IMR-90 (cell line): ENCODE measurements around the gene UMOD. TPM values are rescaled to one million over a fixed set of nuclear protein-coding genes. Genes with fewer than 3 reads are reported as not detected.

ENCODE experiments used
- ATAC-seq: fragments of 200-7000 bp; cut with Tn5 transposase; 2 replicates; pipeline ENCODE4 v1.9.1; 2020; ENCODE audit warnings: low read depth, mild to moderate bottlenecking, moderate library complexity
- BruUV-seq: library from RNA; stranded (reverse); fragments of 400-500 nt; replicated peaks from 2 replicates; lab custom pipeline; 2021; lab: Mats Ljungman, UMichigan
- CTCF ChIA-PET: fragments of 300-600 bp; formaldehyde crosslinking; extraction: SDS; loops from one replicate; lab custom pipeline; 2021; ENCODE audit warnings: antibody characterized with exemption; lab: Yijun Ruan, JAX
- POLR2A ChIA-PET: fragments of 300-600 bp; sonication (Branson Sonifier 250); formaldehyde crosslinking; loops from one replicate; lab custom pipeline; 2022; ENCODE audit warnings: antibody characterized with exemption; ENCODE audit not compliant: unreplicated experiment; lab: Charles Lee
- DNase-seq: peaks from one replicate; pipeline ENCODE4 v3.0.0; 2013
- H2AFZ ChIP-seq: replicated peaks from 2 replicates; pipeline ENCODE3; 2013; ENCODE audit warnings: low read length, mild to moderate bottlenecking; ENCODE audit not compliant: poor library complexity
- H2AK5ac ChIP-seq: 2 replicates; pipeline ENCODE4 v1.6.1; 2013; ENCODE audit warnings: low read depth, low read length, inconsistent platforms
- H2AK9ac ChIP-seq: replicated peaks from 2 replicates; pipeline ENCODE3; 2013; ENCODE audit warnings: mild to moderate bottlenecking, low read depth, low read length, moderate library complexity; ENCODE audit not compliant: poor library complexity
- H2BK120ac ChIP-seq: 2 replicates; pipeline ENCODE4 v1.6.1; 2013; ENCODE audit warnings: low read depth, low read length, inconsistent platforms
- H2BK15ac ChIP-seq: 3 replicates; pipeline ENCODE4 v1.6.1; 2013; ENCODE audit warnings: low read depth, low read length, inconsistent platforms
- H2BK20ac ChIP-seq: 2 replicates; pipeline ENCODE4 v1.6.1; 2013; ENCODE audit warnings: low read depth, mild to moderate bottlenecking, inconsistent platforms, low read length, moderate library complexity
- H2BK5ac ChIP-seq: 2 replicates; pipeline ENCODE4 v1.6.1; 2013; ENCODE audit warnings: mild to moderate bottlenecking, low read depth, low read length, inconsistent platforms; ENCODE audit not compliant: poor library complexity, severe bottlenecking
- H3K14ac ChIP-seq: replicated peaks from 2 replicates; pipeline ENCODE4 v1.6.1; 2013; ENCODE audit warnings: low read depth, low read length, inconsistent platforms
- H3K18ac ChIP-seq: 2 replicates; pipeline ENCODE4 v1.6.1; 2013; ENCODE audit warnings: low read depth, low read length, control low read depth
- H3K23ac ChIP-seq: 2 replicates; pipeline ENCODE4 v1.6.1; 2013; ENCODE audit warnings: low read depth, low read length, inconsistent platforms
- H3K27ac ChIP-seq: 2 replicates; pipeline ENCODE4 v1.5.1; 2013; ENCODE audit warnings: mild to moderate bottlenecking, control low read depth, low read length; ENCODE audit not compliant: insufficient read depth
- H3K27me3 ChIP-seq: 2 replicates; pipeline ENCODE4 v1.6.1; 2013; ENCODE audit warnings: low read length; ENCODE audit not compliant: control insufficient read depth, insufficient read depth
- H3K36me3 ChIP-seq: 2 replicates; pipeline ENCODE4 v1.6.1; 2013; ENCODE audit warnings: low read length, mixed read lengths; ENCODE audit not compliant: control insufficient read depth, insufficient read depth
- H3K4ac ChIP-seq: 2 replicates; pipeline ENCODE4 v1.6.1; 2013; ENCODE audit warnings: low read depth, low read length, inconsistent platforms
- H3K4me1 ChIP-seq: 2 replicates; pipeline ENCODE4 v1.6.1; 2013; ENCODE audit warnings: low read length, mixed read lengths; ENCODE audit not compliant: control insufficient read depth, insufficient read depth
- H3K4me2 ChIP-seq: 2 replicates; pipeline ENCODE4 v1.6.1; 2013; ENCODE audit warnings: low read depth, mild to moderate bottlenecking, control low read depth, low read length, moderate library complexity
- H3K4me3 ChIP-seq: 2 replicates; pipeline ENCODE4 v1.5.1; 2013; ENCODE audit warnings: low read depth, mild to moderate bottlenecking, control low read depth, low read length, moderate library complexity; ENCODE audit not compliant: insufficient read depth
- H3K56ac ChIP-seq: 2 replicates; pipeline ENCODE4 v1.6.1; 2013; ENCODE audit warnings: low read length, inconsistent platforms; ENCODE audit not compliant: insufficient read depth; ENCODE audit errors: extremely low read depth
- H3K79me1 ChIP-seq, 2 experiments: 2 replicates each; pipeline ENCODE4 v1.6.1; 2013; ENCODE audit warnings: low read length in 2 of 2, inconsistent platforms in 1 of 2, low read depth in 1 of 2
- H3K9ac ChIP-seq: 2 replicates; pipeline ENCODE4 v1.6.1; 2013; ENCODE audit warnings: low read depth, low read length, control low read depth
- H3K9me1 ChIP-seq: 2 replicates; pipeline ENCODE4 v1.6.1; 2013; ENCODE audit warnings: low read length, inconsistent platforms; ENCODE audit not compliant: insufficient read depth
- H3K9me3 ChIP-seq: 2 replicates; pipeline ENCODE4 v1.6.1; 2013; ENCODE audit warnings: low read length; ENCODE audit not compliant: control insufficient read depth, insufficient read depth
- H4K20me1 ChIP-seq: 2 replicates; pipeline ENCODE4 v1.6.1; 2013; ENCODE audit warnings: low read length, inconsistent platforms; ENCODE audit not compliant: insufficient read depth
- H4K5ac ChIP-seq: 2 replicates; pipeline ENCODE4 v1.6.1; 2013; ENCODE audit warnings: mild to moderate bottlenecking, low read depth, low read length, control low read depth
- H4K8ac ChIP-seq, 2 experiments: 2 replicates each; pipeline ENCODE4 v1.6.1; 2013; ENCODE audit warnings: low read depth in 2 of 2, low read length in 2 of 2, control low read depth in 1 of 2, inconsistent platforms in 1 of 2
- H4K91ac ChIP-seq: 2 replicates; pipeline ENCODE4 v1.6.1; 2013; ENCODE audit warnings: low read depth, low read length, inconsistent platforms; ENCODE audit not compliant: insufficient read depth
- CEBPB ChIP-seq: IDR thresholded peaks from 2 replicates; pipeline ENCODE4 v1.6.1; 2012; ENCODE audit warnings: low read depth, low read length, improper control_type of control experiment
- CHD1 ChIP-seq: IDR thresholded peaks from 2 replicates; pipeline ENCODE4 v1.6.1; 2012; ENCODE audit warnings: low read depth, low read length, improper control_type of control experiment
- FOS ChIP-seq: fragments of 150-350 bp; IDR thresholded peaks from 2 replicates; pipeline ENCODE4 v1.6.1; 2016; ENCODE audit warnings: low read depth, low read length
- MAFK ChIP-seq: IDR thresholded peaks from 2 replicates; pipeline ENCODE4 v1.6.1; 2012; ENCODE audit warnings: low read depth, low read length, improper control_type of control experiment
- MAZ ChIP-seq: IDR thresholded peaks from 2 replicates; pipeline ENCODE4 v1.6.1; 2012; ENCODE audit warnings: low read depth, mild to moderate bottlenecking, low read length, improper control_type of control experiment, moderate library complexity, borderline replicate concordance
- MXI1 ChIP-seq: IDR thresholded peaks from 2 replicates; pipeline ENCODE4 v1.6.1; 2012; ENCODE audit warnings: low read depth, mild to moderate bottlenecking, low read length, moderate library complexity, borderline replicate concordance
- NFE2L2 ChIP-seq: fragments of 150-350 bp; IDR thresholded peaks from 2 replicates; pipeline ENCODE4 v1.6.1; 2016; ENCODE audit warnings: low read depth, mild to moderate bottlenecking, low read length
- POLR2A ChIP-seq: IDR thresholded peaks from 2 replicates; pipeline ENCODE4 v1.6.1; 2012; ENCODE audit warnings: mild to moderate bottlenecking, low read depth, low read length
- RAD21 ChIP-seq: IDR thresholded peaks from 2 replicates; pipeline ENCODE4 v1.6.1; 2012; ENCODE audit warnings: low read length, improper control_type of control experiment
- RCOR1 ChIP-seq: IDR thresholded peaks from 2 replicates; pipeline ENCODE4 v1.6.1; 2012; ENCODE audit warnings: mild to moderate bottlenecking, low read length, improper control_type of control experiment; ENCODE audit not compliant: insufficient replicate concordance
- WGBS, 2 experiments: methylation state at CpG; one replicate each; pipeline versions ENCODE4 v1.1.5 to v1.1.7; 2013; ENCODE audit warnings: missing lambda C conversion rate in 2 of 2; ENCODE audit not compliant: insufficient read length in 1 of 2; ENCODE audit errors: extremely low coverage in 2 of 2; 5-methylcytosine and 5-hydroxymethylcytosine counted together
- dilution Hi-C: fragments of 300-500 bp; cut with HindIII; formaldehyde crosslinking; loops from one replicate; pipeline ENCODE4 v1.14.3; 2018; ENCODE audit warnings: low sequenced_read_pairs; ENCODE audit not compliant: unreplicated experiment
- in situ Hi-C: fragments of 300-500 bp; cut with MboI; formaldehyde crosslinking; loops from 3 replicates; pipeline ENCODE4 v1.14.3; 2019; ENCODE audit warnings: low sequenced_read_pairs, inconsistent platforms, mixed read lengths
- intact Hi-C: fragments of 100-400 bp; cut with micrococcal nuclease; formaldehyde crosslinking; loops from 2 replicates; pipeline ENCODE4 v1.10.0; 2022
- polyA plus RNA-seq, 3 experiments: library from polyadenylated mRNA; depleted of rRNA; stranded (reverse); fragments of >200 nt; gene quantifications; 2 replicates each; pipeline ENCODE4 v1.2.3, GENCODE V29; 2012; ENCODE audit warnings: low replicate concordance in 1 of 3
- total RNA-seq: library from RNA; depleted of rRNA; stranded (reverse); fragments of >200 nt; gene quantifications from 2 replicates; pipeline ENCODE4 v1.2.3, GENCODE V29; 2012
- TF ChIP-seq, protein P1 (sequence below): fragments of 150-350 bp; IDR thresholded peaks from 2 replicates; pipeline ENCODE4 v1.6.1; 2017; ENCODE audit warnings: mild to moderate bottlenecking, antibody characterized with exemption, low read length, low read depth
- TF ChIP-seq, protein P2 (sequence below): fragments of 150-350 bp; IDR thresholded peaks from 2 replicates; pipeline ENCODE4 v1.6.1; 2016; ENCODE audit warnings: low read depth, mild to moderate bottlenecking, low read length, moderate library complexity, borderline replicate concordance
- TF ChIP-seq, protein P3 (sequence below): conservative IDR thresholded peaks from 2 replicates; pipeline ENCODE4 v1.5.1; 2012; ENCODE audit warnings: mild to moderate bottlenecking, low read depth, low read length, improper control_type of control experiment

Gene UMOD
- total and polyA plus RNA-seq, 2 of the 4 experiments (the other 2 are of a cell fraction): not detected

- no peak for TF ChIP-seq MXI1
- TF ChIP-seq, protein P1, sequence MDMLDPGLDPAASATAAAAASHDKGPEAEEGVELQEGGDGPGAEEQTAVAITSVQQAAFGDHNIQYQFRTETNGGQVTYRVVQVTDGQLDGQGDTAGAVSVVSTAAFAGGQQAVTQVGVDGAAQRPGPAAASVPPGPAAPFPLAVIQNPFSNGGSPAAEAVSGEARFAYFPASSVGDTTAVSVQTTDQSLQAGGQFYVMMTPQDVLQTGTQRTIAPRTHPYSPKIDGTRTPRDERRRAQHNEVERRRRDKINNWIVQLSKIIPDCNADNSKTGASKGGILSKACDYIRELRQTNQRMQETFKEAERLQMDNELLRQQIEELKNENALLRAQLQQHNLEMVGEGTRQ: no peak
- no peak for TF ChIP-seq CEBPB
Observed at GRCh38 chr16:20347666-20348364, 4.7 kb downstream of the UMOD start (continued).

- no peak overlapping the region for H2AK9ac ChIP-seq
- no peak overlapping the region for H3K18ac ChIP-seq
- in situ Hi-C loops: loop anchor here (25.0 kb wide), 1 partner anchor 182 kb away; no protein-coding TSS in a partner anchor
- H3K27me3 ChIP-seq: no peaks in the 10 kb centered on the region
- H2BK5ac ChIP-seq: no peak overlapping the region
- no peaks in the 10 kb centered on the region for H4K20me1 ChIP-seq
- no peak overlapping the region for H4K91ac ChIP-seq
- dilution Hi-C loops: no loop called here
- H3K56ac ChIP-seq: no peak overlapping the region
- H3K4me2 ChIP-seq: no peak overlapping the region
- intact Hi-C loops: no loop called here
- ChIA-PET CTCF (interaction anchor here (0.7 kb wide), 1 partner anchor 10 kb away, joined by 3 read pairs; no protein-coding TSS in a partner anchor), POLR2A (no interaction called here)
- H3K79me1 ChIP-seq: no peaks in the 10 kb centered on the region
- WGBS, 2 experiments: no CpG with 5 or more reads among the region's 5 CpGs
- H3K9me1 ChIP-seq: no peaks in the 10 kb centered on the region
- no peak overlapping the region for H3K14ac ChIP-seq
- no peak overlapping the region for H3K4ac ChIP-seq
- H2AK5ac ChIP-seq: no peak overlapping the region
- no peak overlapping the region for H3K4me3 ChIP-seq
- no peak overlapping the region for H4K8ac ChIP-seq
- H3K27ac ChIP-seq: no peak overlapping the region
- no peak for DNase-seq
- ATAC-seq: no peak
- no peak overlapping the region for H3K23ac ChIP-seq
- no peaks in the 10 kb centered on the region for H3K36me3 ChIP-seq
- H3K9ac ChIP-seq: no peak overlapping the region
- no peaks in the 10 kb centered on the region for H3K4me1 ChIP-seq
- no peak overlapping the region for H2BK20ac ChIP-seq
- peaks cover 17% of the 10 kb centered on the region; the same call in 1 of the 2 replicates for H3K9me3 ChIP-seq
- no peak overlapping the region for H2BK15ac ChIP-seq
- BruUV-seq: no TSS peak
- no peak overlapping the region for H2AFZ ChIP-seq
- H2BK120ac ChIP-seq: no peak overlapping the region
- no peak overlapping the region for H4K5ac ChIP-seq
- no peak for TF ChIP-seq RAD21
- no peak for TF ChIP-seq CEBPB
- no peak for TF ChIP-seq MAZ
- no peak for TF ChIP-seq CHD1
- no peak for TF ChIP-seq MAFK
- TF ChIP-seq FOS: no peak
- TF ChIP-seq MXI1: no peak
- no peak for TF ChIP-seq POLR2A
- TF ChIP-seq NFE2L2: no peak
- TF ChIP-seq, protein P2, sequence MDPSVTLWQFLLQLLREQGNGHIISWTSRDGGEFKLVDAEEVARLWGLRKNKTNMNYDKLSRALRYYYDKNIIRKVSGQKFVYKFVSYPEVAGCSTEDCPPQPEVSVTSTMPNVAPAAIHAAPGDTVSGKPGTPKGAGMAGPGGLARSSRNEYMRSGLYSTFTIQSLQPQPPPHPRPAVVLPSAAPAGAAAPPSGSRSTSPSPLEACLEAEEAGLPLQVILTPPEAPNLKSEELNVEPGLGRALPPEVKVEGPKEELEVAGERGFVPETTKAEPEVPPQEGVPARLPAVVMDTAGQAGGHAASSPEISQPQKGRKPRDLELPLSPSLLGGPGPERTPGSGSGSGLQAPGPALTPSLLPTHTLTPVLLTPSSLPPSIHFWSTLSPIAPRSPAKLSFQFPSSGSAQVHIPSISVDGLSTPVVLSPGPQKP: no peak
- no peak for TF ChIP-seq RCOR1
- TF ChIP-seq, protein P3, sequence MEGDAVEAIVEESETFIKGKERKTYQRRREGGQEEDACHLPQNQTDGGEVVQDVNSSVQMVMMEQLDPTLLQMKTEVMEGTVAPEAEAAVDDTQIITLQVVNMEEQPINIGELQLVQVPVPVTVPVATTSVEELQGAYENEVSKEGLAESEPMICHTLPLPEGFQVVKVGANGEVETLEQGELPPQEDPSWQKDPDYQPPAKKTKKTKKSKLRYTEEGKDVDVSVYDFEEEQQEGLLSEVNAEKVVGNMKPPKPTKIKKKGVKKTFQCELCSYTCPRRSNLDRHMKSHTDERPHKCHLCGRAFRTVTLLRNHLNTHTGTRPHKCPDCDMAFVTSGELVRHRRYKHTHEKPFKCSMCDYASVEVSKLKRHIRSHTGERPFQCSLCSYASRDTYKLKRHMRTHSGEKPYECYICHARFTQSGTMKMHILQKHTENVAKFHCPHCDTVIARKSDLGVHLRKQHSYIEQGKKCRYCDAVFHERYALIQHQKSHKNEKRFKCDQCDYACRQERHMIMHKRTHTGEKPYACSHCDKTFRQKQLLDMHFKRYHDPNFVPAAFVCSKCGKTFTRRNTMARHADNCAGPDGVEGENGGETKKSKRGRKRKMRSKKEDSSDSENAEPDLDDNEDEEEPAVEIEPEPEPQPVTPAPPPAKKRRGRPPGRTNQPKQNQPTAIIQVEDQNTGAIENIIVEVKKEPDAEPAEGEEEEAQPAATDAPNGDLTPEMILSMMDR: no peak
Observed at GRCh38 chr16:20344611-20345010, 7.9 kb downstream of the UMOD start.
